ENCODE results near the gene BCLAF3. TPM values are rescaled to one million over a fixed set of nuclear protein-coding genes. Genes with fewer than 3 reads are reported as not detected.
A peak's percentile ranks its signal among the peaks of the same experiment; 100 is the strongest.

The BCLAF3 gene
- total RNA-seq = 3.2 and 3.4 TPM in 2 replicates

GRCh38 chrX:19990556-19991349, at the start of gene BCLAF3:
Gene BCLAF3 (minus strand): TSS chrX:19991061. CDS start chrX:19970264, 20,797 bp downstream.
- DNase-seq (ENCODE audit: low read depth, low spot score) = peak; percentile 29

- DNase-seq (ENCODE audit: low read depth, low spot score) = no peak
Observed at GRCh38 chrX:20038966-20039365, 48.1 kb upstream of the BCLAF3 start.

- no peak for DNase-seq (ENCODE audit: low read depth, low spot score)
Observed at GRCh38 chrX:20037186-20037585, 46.3 kb upstream of the BCLAF3 start.

- DNase-seq (ENCODE audit: low read depth, low spot score) = no peak
Observed at GRCh38 chrX:20032201-20032600, 41.3 kb upstream of the BCLAF3 start.

GRCh38 chrX:20029728-20030127, 38.9 kb upstream of the BCLAF3 start:
- no peak for DNase-seq (ENCODE audit: low read depth, low spot score)

- DNase-seq (ENCODE audit: low read depth, low spot score) = no peak
Observed at GRCh38 chrX:20028588-20028987, 37.7 kb upstream of the BCLAF3 start.

GRCh38 chrX:20026278-20026677, 35.4 kb upstream of the BCLAF3 start:
- DNase-seq (ENCODE audit: low read depth, low spot score) = no peak

- no peak for DNase-seq (ENCODE audit: low read depth, low spot score)
Observed at GRCh38 chrX:20019672-20020365, 29.0 kb upstream of the BCLAF3 start.

- DNase-seq (ENCODE audit: low read depth, low spot score) = no peak
Observed at GRCh38 chrX:20016616-20016945, 25.7 kb upstream of the BCLAF3 start.

- DNase-seq (ENCODE audit: low read depth, low spot score) = no peak
Observed at GRCh38 chrX:20015945-20016615, 25.2 kb upstream of the BCLAF3 start.

- DNase-seq (ENCODE audit: low read depth, low spot score) = no peak
Observed at GRCh38 chrX:20015422-20015821, 24.6 kb upstream of the BCLAF3 start.

GRCh38 chrX:20011608-20012007, 20.7 kb upstream of the BCLAF3 start:
- DNase-seq (ENCODE audit: low read depth, low spot score) = no peak

- no peak for DNase-seq (ENCODE audit: low read depth, low spot score)
Observed at GRCh38 chrX:20007962-20008622, 17.2 kb upstream of the BCLAF3 start.

- no peak for DNase-seq (ENCODE audit: low read depth, low spot score)
Observed at GRCh38 chrX:20005883-20006282, 15.0 kb upstream of the BCLAF3 start.

- DNase-seq (ENCODE audit: low read depth, low spot score) = no peak
Observed at GRCh38 chrX:20001588-20001987, 10.7 kb upstream of the BCLAF3 start.

- DNase-seq (ENCODE audit: low read depth, low spot score) = no peak
Observed at GRCh38 chrX:19991350-19991718, 473 bp upstream of the BCLAF3 start.

GRCh38 chrX:19990151-19990555, 708 bp downstream of the BCLAF3 start:
- no peak for DNase-seq (ENCODE audit: low read depth, low spot score)

- no peak for DNase-seq (ENCODE audit: low read depth, low spot score)
Observed at GRCh38 chrX:19987856-19988255, 3.0 kb downstream of the BCLAF3 start.

- DNase-seq (ENCODE audit: low read depth, low spot score) = no peak
Observed at GRCh38 chrX:19986531-19986930, 4.3 kb downstream of the BCLAF3 start.

GRCh38 chrX:19981947-19982346, 8.9 kb downstream of the BCLAF3 start:
- no peak for DNase-seq (ENCODE audit: low read depth, low spot score)

GRCh38 chrX:19975845-19976244, 15.0 kb downstream of the BCLAF3 start:
- DNase-seq (ENCODE audit: low read depth, low spot score) = no peak

GRCh38 chrX:19972984-19973383, 17.9 kb downstream of the BCLAF3 start:
- no peak for DNase-seq (ENCODE audit: low read depth, low spot score)

Data from pulmonary artery endothelial cell (primary cell).